NCI-H748 (cell line): ENCODE measurements around the gene ITIH2.
"Not testable (repeated sequence)": the region's sequence is repeated elsewhere in the genome, so short reads cannot be mapped to it uniquely, and the experiment has no call there.

Experiments used
- DNase-seq: peaks from one replicate; lab custom pipeline; 2025; ENCODE audit not compliant: unreplicated experiment; lab: John Stamatoyannopoulos, UW

Gene ITIH2

DNA sequence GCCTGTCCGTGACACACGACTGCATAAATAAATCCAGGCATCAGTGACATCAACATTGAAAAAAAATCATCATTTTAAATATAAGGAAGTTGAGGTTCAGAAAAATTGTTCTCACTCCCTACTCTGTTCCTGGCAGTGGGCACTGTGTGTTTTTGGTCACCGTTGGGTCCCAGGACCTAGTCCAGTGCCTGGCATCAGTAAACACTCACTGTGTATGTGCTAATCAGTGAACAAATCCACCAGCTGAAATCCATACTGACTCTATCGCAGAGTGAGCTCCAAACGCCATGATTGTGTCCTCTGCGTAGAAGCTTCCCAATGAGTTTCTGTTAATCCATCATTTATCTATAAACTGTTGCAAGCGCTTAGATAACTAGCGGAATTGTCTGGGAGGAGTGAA is 41.2 kb downstream of the ITIH2 start:
- no peak for DNase-seq

DNA sequence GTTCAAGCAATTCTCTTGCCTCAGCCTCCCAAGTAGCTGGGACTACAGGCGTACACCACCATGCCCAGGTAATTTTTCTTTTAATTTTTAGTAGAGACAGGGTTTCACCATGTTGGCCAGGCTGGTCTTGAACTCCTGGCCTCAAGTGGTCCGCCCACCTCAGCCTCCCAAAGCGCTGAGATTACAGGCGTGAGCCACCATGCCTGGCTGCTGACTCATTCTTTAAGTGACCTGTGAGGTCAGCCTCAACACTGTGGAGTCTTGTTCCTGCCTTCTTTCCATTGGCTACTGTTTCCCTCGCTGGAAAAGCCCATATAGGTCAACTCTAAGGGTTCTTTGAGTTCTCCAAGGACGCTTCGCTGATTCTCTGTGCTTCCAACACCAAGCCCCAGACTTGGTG is 45.5 kb downstream of the ITIH2 start:
- not testable (repeated sequence) for DNase-seq

DNA sequence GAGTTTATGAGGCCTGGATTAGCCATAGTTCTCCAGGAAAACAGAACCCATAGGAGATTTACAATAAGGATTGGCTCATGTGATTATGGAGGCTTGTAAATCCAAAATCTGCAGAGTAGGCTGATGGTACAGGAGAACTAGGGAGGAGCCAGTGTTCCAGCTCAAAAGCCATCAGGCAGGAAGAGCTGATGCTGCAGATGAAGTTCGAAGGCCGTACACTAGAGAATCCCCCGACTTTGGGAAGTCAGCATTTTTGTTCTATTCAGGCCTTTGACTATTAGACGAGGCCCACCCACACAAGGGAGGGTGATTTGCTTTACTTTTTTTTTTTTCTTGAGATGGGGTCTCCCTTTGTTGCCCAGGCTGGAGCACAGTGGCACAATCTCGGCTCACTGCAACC is 47.1 kb downstream of the ITIH2 start:
- no peak for DNase-seq

DNA sequence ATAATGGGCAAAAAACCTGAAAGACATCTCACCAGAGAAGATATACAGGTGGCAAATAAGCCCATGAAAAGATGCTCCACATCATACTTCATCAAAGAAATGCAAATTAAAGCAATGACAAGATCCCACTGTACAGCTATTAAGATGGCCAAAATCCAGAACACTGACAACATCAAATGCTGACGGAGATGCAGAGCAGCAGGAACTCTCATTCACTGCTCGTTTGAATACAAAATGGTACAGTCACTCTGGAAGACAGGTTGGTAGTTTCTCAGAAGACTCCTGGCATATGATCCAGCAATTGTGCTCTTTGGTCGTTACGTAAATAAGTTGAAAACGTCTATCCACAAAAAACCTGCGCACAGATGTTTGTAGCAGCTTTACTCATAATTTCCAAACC is 49.1 kb downstream of the ITIH2 start:
- no peak for DNase-seq

DNA sequence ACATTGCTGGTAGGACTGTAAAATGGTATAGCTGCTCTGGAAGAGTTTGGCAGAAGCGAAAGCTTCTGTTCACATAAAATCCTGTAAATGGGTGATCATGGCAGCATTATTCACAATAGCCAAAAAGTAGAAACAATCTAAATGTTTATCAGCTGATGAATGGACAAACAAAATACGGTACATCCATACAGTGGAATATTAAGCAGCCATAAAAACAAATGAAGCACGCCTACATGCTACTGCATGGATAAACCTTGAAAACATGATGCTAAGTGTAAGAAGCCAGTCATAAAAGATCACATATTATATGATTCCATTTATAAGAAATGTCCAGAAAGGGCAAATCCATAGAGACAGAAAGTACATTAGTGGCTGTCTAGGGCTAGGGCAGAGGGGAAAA is 52.0 kb downstream of the ITIH2 start:
- DNase-seq, result no peak

DNA sequence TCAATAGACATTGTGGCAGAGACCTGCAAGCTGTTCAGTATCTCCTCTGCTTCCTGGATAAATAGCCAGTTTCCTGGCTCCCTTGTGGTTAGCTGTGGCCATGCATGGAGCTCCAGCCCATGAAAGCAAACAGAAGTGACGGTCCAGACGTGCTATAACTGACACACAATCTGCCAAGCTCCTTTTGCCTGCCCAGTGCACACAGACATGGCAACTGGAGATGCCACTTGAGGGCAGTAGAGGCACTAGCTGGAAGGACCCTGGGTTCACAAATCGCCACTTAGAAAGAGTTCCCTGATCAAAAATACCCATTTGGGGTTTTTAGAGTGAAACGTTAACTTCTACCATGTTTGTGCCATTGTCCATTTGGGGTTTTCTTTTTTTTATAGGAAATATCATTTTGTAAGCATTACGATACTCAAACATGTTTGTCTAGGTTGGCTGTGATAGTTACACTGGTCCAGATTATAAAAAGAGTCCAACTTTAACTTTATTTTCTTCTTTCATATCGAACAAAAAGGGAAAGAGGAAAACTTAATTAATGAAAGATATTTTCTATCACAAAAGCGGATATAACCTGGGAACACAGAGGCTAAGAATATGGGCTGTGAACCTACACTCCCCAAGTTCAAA is 53.4 kb downstream of the ITIH2 start:
- peak; percentile 7 for DNase-seq

DNA sequence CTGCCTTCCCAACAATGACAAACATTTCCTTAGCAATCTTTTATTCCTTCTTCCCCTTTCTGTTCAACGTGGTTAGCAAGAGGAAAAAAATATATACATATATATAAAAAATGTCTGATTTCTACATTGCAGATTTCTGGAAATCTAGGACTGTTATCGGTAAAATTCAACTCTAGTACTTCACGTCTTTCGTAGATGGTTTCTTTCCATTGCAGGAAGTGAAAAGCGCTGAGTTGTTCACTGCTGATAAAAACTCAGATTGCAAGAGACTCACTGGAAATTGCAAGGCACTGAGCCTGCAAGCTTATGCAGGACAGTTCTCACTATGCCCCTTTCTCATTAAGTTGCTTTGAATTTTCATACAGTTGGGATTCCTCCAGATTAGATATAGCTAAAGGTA is 60.8 kb downstream of the ITIH2 start:
- DNase-seq, result no peak

DNA sequence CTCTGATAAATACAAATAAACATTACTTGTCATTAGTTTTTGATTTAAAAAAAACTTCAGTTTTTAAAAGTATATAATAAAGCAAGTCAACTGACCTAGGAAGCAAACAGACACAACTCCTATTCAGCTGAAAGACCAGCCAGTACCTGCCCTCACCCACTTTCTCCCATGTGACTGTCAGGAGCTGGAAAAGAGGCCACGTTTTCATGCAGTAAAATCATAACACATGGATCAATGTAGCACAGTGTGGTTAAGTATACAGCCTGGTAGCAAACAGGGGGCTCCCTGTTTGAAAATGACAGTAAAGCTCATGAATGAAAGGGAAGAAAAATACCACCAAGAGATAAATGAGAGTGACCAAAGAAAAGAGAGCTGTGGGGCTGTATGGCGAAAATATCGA is 63.1 kb downstream of the ITIH2 start:
- DNase-seq, result no peak

DNA sequence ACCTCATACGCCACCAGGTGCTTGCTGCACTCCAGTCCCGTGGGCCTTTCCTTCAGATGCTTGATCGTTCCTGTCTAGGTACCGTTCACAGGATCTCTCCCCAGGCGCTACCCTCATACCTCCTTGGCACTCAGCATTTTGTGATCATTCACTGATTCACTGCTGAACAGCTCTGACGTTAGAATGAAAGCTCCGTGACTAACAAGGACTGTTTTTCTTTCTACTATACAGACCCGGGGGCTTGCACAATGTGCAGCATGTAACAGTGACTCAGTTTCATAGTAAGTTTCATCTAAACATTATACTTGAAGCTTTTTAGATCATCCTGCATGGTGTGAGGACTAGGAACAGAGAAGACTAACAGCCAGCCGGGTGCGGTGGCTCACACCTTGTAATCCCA is 64.1 kb downstream of the ITIH2 start:
- no peak for DNase-seq

DNA sequence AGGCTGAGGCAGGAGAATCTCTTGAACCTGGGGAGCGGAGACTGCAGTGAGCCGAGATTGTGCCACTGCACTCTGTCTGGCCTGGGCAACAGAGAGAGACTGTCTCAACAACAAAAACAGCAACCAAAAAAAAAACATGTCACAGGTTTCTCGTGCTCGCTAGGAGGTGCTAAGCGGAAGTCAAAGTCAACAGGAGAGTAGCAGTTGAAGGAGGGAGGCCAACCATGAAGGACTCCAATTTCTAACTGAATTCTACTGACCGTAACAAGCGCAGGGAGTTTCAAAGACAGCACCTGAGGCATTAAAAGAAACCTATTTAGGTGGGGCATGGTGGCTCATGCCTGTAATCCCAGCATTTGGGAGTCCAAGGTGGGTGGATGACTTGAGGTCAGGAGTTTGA is 65.3 kb downstream of the ITIH2 start:
- no peak for DNase-seq

DNA sequence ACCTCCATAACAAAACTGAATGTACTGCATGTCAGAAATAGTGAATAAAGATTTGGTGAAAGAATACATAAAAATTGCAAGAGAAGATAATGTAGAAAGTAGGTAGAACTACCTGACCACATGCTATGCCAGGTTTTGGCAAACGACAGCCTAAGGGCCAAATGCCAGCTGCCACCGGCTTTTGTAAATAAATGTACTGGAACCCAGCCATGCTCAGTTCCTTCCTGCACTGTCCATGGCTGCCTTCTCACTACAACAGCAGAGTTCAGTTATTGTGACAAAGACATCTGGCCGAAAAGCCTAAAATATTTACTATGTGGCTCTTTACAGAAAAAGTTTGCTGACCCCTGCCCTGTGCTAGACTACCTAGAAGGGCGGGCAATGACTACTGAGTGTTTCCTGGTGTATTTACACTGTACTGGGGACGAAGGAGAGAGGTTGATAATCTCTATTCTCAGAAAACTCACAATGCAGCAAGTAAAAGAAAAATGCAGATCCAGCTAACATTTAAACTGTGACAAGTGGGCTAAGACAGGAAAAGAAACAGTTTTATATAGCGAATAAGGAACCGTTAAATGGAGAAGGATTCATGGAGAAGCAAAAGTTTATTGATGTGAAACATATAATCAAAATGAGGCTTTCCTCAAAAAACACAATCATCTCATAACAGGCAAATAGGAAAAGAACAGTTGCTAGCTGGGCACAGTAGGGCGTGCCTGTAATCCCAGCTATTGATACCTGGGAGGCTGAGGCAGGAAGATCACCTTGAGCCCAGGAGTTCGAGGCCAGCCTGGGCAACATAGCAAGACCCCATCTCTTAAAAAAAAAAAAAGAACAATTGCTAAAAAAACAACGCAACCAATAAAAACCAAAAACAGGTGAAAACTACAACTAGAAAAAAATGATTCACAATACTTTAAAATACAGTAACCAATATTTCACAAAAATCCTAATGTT is 71.0 kb downstream of the ITIH2 start:
- no peak for DNase-seq

DNA sequence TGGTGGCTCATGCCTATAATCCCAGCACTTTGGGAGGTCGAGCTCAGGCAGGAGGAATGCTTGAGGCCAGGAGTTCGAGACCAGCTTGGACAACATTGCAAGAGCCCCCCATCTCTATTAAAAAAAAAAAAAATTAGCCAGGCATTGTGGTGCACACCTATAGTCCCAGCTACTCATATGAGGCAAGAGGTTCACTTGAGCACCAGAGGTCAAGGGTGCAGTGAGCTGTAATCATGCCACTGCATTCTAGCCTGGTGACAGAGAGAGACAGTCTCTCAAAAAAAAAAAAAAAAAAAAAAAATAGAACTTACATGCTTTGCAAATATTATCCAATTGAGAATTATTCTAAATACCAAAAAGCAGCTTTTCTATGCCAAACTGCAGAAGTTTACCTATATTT is 73.7 kb downstream of the ITIH2 start:
- DNase-seq, result no peak

DNA sequence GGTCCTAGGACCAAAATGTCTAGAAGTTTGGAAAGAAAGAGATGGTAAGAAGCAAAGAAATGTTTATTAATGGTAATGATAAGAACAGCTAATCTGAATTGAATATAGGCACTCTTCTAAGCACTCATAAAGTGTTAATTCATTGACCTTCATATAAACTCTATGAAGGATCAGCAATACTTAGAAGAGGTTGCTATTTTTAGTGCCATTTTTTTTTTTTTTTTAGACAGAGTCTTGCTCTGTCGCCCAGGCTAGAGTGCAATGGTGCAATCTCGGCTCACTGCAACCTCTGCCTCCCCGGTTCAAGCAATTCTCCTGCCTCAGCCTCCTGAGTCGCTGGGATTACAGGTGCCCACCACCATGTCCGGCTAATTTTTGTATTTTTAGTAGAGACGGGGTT is 79.1 kb downstream of the ITIH2 start:
- not testable (repeated sequence) for DNase-seq

DNA sequence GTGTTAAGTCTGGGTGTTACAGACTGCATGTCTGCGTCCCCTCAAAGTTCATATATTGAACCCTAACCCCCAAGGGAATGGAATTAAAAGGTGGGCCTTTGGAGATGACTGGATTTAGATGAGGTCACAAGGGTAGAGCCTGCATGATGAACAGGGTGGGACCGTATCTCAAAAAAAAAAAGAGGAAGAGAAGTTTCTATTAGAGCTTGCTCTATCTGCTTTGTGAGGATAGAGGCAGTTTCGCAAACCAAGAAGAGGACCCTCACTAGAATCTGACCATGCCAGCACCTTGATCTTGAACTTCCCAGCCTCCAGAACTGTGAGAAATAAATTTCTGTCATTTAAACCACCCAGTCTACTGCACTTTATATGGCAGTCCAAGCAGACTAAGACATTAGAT is 83.3 kb downstream of the ITIH2 start:
- no peak for DNase-seq

DNA sequence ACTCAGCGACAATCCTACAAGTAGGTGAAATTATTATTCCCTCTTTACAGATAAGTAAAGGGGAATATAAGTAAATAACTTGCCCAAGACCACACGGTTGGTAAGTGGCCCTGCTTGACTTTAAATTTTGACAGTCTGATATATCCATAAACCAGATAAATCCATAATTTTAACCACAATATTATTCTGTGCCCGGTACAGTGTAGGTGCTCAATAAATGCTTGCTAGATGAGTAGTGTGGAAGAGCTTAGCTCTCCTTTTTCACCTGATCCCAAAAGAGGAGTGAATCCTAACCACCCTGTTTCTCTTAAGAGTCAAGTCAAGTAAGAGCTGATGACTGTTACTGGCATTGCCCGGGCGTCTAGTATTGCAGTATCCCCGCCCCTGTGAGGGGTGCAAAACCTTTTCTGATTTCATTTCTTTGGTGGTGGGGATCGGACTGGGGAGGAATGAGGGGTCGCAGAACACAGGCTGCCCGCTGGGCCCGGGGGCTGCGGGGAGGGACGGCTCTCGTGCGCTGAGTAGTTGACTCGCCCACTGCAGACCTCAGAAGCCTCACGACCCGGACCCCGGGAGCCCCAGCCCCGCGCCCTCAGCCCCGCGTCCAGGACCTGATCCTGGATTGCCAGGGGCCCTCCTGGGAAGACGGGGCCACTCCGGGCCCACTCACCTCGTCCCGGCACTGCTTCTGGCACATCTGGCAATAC is 84.2 kb downstream of the ITIH2 start:
- no peak for DNase-seq

DNA sequence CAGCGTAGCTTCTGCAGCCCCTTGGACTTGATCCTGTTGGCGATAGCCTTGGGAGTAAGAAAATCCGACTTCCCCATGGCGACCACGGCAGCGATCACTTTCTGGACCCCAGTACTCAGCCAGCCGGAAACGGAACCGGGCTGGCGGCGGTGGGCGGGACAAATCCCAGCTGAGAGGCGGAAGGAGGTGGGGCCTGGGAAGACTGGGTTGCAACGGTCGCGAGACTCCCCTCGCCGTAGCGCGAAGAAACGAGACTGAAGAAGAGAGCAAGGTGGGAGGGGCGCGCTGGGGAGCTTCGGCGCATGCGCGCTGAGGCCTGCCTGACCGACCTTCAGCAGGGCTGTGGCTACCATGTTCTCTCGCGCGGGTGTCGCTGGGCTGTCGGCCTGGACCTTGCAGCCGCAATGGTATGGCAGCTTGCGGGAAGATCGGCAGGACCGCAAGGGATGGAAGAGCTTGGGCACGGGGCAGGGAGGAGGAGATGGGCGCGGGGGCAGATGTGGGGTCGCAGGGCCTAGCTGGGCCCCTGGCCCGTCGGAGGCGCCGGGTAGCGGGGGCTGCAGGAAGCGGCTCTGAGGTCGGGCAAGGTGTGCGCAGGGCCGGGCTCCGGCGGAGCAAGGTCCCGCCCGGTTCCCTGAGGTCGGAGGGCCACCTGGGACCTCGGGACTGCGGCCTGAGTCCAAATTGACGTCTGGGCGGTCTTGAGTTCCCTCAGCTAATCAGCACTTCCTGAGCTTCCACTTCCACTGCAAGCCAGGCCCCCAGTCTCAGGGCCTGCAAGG is 84.9 kb downstream of the ITIH2 start, which contains the start of the genes ATP5F1C and KIN:
Gene ATP5F1C, plus strand, starts transcription at position 321 of the 782 bp plus-strand sequence. Its CDS starts 31 bp downstream, at position 352.
Gene KIN, minus strand, starts transcription at position 137 of the 782 bp plus-strand sequence. Its CDS starts 60 bp downstream, at position 77.
- DNase-seq, result peak; percentile 91

DNA sequence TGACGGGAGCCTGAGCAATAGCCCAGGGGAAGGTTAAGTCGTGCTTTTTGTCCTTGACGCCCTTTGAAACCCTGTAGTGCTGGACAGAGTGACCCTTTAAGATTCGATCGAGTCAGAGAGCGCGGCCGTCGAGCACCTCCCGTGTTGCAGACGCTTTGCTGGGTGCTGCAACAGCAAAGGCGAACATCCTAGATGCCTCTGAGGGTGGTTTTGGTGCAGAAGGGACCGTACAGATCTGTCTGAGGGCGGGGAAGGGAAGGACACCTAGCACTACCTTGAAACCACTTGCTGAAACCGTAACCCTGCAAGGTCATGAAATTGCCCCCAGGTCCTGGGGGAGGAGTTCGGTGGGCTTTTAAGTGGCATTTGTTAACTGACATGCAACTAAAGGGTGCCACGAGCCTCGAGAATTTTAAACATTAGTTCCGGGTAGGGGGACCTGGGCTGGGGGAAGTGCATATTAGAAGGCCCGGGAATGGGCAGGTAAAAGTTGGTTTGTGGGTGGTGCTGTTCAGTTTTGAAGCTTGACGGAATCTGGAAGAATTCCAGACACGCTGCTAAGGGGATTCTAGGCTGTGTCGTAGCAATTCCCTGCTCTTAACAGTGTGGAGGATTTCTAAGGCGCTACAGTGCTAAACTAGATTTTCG is 85.6 kb downstream of the ITIH2 start:
- peak; percentile 41 for DNase-seq

DNA sequence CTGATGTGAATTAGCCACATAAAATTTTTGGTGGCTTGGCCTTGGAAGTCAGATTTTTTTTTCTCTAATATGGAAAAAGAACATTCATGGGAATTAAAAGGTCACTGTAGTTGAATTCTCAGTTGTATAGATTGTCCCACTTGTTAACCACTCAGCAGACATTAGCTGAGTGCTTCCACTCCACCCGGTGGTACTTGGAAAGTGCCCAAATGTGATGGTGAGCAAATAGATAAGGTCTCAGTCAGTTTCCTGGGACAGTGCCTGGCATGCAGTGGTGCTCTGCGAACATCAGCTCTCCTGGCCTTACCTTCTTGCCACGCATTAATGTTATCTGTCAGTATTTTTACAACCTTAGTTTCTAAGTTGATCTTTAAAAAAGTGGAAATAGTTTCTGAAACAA is 86.3 kb downstream of the ITIH2 start:
- no peak for DNase-seq

DNA sequence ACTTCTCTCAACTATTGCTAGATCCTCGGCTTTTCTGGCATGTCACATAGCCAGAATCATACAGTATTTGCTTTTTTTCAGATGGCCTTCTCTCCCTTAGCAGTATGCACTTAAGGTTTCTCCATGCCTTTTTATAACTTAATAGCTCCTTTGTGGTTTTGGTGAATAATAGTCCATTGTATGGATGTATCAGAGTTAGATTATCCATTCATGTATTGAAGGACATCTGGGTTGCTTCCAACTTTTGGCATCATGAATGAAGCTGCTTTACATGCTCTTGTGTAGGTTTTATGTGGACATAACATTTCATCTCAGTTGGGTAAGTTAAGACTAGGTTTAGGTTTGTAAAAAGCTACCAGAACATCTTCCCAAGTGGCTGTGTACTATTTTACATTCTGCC is 89.4 kb downstream of the ITIH2 start:
- DNase-seq, result no peak

DNA sequence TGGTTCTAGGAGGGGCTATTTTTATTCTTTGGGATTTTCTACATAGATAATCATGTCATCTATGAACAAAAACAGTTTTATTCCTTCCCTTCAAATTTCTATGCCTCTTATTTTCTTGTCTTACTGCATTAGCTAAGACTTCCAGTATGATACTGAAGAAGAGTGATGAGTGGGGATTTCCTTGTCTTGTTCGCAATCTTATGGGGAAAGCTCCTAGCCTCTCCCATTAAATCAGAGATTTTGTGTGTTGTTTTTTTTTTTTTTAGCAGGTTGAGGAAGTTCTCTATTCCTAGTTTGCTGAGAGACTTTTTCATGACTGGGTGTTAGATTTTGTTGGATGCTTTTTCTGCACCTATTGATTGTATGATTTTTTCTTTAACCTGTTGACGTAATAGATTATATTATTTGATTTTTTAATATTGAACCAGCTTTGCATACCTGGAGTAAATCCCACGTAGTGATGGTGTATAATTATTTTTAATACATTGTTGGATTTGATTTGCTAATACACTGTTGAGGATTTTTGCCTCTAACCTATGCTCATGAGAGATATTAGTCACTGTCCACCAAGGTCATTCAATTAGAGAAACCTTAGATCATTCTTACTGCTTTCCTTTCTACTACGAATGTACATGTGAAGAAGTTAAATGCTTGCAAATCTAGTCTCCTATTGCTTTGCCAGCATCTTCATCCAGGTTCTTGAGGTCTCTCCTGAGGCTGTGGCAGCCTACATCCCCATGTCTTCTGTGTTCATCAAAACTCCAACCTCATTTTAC is 91.3 kb downstream of the ITIH2 start:
- DNase-seq, result no peak
